Left renal cortex interstitium (tissue), 4 donors: ENCODE measurements around the gene ARRDC5. TPM values are rescaled to one million over a fixed set of nuclear protein-coding genes. Genes with fewer than 3 reads are reported as not detected.
"Not testable (repeated sequence)": the region's sequence is repeated elsewhere in the genome, so short reads cannot be mapped to it uniquely, and the experiment has no call there.

ENCODE experiments used
- DNase-seq, 4 donors: peaks; one replicate each; pipeline ENCODE4 v3.0.0-alpha.2; 2013; ENCODE audit warnings: low read depth in 4 of 4, low spot score in 2 of 4, missing footprints in 1 of 4
- polyA plus RNA-seq, 4 donors: library from polyadenylated mRNA; unstranded; fragments of 120-200 nt; gene quantifications; one replicate each; pipeline ENCODE4 v1.2.1, GENCODE V29; 2013; ENCODE audit not compliant: insufficient read length in 4 of 4

Gene ARRDC5
- polyA plus RNA-seq, 4 donors = 0.06 TPM; not detected in 3

DNA sequence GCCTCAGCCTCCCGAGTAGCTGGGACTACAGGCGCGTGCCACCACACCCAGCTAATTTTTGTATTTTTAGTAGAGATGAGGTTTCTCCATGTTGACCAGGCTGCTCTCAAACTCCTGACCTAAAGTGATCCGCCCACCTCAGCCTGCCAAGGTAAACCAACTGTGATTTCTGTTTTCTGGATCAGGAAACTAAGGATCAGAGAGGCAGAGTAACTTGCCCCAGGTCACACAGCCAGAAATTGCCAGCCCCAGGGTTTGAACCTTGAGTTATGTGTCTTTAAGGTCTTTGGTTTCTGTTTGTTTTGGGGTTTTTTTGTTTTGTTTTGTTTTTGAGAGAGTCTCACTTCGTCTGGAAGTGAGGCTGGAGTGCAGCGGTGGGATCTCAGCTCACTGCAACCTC is 31.0 kb downstream of the ARRDC5 start:
- DNase-seq = no peak

DNA sequence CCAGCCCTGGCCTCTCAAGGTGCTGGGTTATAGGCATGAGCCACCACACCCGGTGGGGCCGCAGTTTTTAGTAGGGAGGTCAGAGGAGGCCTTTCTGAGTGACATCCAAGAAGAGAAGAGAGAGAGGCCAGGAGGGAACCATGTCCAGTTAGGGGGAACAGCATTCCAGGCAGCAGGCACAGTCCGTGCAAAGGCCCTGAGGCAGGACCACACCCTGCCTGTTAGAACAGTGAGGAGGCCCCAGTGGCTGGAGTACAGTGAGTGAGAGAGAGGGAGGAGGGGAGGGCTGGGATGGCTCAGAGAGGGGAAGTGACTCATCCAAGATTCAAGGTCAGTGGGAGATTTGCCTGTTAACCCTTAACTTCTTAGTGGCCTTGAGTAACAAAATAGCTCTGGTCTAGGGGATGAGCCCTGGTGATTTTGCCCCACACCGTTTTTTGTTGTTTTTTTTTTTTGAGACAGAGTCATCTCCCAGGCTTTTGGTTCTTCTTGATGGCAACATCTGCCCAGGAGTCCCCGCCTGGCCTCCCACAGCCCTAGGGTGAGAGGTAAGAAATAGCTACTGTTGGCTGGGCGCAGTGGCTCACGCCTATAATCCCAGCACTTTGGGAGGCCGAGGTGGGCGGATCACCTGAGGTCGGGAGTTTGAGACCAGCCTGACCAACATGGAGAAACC is 32.5 kb downstream of the ARRDC5 start:
- DNase-seq = no peak

DNA sequence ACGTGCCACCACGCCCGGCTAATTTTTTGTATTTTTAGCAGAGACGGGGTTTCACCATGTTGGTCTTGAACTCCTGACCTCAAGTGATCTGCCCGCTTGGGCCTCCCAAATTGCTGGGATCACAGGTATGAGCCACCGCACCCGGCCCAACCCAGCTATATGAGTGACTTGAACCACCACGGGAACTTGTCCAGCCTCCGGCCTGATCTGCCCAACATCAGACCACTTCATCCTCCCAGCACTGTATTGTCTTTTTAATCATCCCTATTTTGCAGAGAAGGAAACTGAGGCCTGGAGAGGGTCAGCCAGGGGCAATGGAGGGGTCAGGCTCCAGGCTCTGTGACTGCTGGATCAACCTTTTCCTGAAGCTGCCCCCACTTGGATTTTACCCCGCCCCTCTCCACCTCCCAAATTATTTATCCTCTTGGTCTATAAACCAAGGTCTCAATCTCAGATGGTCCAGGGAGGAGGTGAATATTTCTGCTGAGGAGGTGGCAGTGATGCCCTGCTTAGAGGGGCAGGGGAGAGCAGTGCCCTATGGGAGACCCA is 34.3 kb downstream of the ARRDC5 start:
- no peak for DNase-seq

DNA sequence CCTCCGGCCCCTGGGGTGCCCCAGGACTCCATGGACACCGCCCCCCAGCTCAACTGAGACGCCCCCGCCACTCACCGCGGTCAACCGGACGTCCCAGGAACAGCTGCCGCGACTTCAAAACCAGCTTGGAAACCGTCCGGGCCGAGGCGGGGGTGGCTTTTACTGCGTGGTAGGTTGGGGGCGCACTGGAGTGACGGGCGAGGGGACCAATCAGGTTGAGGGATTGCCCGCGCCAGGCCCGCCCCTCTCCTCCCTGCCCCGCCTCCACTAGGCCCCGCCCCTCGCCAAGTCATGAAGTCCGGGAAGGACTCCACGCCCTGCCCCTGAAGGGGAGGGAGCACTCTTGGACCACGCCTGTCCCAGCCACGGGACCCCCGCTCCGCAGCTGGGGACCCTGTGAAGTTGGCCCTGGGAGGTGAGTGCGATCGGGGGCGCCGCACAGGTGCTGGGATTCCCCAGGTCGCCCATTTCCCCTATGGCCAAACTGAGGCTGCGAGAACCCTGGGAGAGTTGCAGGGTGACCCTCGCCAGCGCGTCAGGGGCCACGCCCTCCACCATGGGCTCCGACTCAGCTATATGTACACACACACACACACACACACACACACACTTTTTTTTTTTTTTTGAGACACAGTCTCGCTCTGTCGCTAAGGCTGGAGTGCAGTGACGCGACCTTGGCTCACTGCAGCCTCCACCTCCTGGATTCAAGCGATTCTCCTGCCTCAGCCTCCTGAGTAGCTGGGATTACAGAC is 35.0 kb downstream of the ARRDC5 start, which contains the start of gene PLIN3:
Gene PLIN3 (minus strand): TSS at position 134 of the 752 bp plus-strand sequence. CDS start 6,273 bp downstream, outside the sequence.
- DNase-seq = peak in 3 of 4 donors; percentile 83 to 88 (median 86)

DNA sequence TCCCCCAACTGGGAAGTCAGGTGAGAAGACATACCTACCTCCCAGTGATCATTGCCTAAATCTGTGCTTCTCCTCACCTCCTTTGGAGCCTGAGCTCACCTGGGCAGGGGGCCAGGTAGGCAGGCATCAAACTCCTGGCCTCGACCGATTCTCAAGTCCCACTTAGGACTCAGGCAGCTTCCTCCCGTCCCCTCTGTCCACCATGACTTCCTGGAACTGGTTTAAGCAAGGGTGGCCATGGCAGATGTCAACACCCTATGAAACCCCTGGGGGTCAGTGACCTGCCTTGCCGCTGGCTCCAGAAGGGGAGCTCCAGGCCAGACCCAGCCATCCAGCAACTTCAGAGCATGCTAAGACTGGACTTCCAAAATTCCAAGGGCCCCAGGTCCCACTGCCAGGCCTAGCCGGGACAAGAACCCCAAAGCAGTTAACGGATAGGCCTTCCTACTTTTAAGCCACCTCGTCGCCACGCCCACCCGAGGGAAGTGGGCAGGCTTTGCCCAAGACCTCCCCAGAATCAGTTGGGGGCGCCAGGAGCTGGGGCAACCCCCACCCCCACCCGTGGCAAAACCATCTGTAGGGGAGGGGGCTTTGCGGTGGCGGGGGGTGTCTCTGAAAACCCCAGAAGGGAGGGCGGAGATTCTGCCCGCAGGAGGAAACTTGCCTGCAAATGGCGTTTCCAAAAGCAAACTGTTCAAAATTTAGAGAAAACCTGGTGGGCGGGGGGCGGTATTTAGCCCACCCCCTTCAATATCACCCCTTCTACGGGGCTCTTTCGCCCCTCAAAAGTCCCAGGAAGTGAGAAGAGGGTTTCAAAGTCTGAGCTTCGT is 35.9 kb downstream of the ARRDC5 start:
- DNase-seq = no peak

DNA sequence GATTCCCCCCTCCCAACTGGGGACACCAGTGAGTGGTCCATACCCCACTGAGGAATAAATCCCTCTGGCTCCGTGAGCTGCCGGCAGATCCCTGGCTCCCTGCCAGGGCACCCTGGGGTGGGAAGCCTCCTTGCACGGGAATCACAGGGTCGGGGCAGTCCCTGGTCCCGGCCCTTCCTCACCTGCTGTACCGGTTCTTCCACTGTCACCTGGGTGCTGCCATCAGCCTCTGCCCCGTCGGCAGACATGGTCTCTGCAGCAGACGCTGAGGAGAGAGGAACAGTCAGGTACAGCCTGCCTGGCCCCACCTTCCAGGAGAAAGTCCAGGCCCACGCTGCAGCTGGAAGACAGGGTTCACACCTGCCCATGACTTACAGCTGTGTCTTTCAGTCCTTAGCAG is 41.5 kb downstream of the ARRDC5 start:
- no peak for DNase-seq

DNA sequence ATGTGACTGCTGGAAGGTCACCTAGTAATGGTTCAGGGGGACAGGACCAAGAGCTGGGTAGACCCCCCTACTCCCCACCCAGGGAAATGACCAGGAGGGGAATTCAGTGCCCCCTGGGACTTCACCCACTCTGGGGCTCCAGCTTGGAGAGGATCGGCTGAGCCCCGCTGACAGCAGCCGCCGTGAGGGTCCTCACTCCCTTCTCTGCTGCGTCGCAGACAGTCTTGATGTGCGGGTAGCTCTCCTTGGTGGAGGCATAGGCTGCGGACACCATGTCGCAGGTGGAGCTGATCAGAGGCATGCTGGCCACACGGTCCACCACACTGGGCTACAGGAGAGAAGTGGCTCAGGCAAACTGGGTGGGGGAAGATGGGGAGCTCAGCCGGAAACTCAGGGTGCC is 43.0 kb downstream of the ARRDC5 start:
- DNase-seq = no peak

DNA sequence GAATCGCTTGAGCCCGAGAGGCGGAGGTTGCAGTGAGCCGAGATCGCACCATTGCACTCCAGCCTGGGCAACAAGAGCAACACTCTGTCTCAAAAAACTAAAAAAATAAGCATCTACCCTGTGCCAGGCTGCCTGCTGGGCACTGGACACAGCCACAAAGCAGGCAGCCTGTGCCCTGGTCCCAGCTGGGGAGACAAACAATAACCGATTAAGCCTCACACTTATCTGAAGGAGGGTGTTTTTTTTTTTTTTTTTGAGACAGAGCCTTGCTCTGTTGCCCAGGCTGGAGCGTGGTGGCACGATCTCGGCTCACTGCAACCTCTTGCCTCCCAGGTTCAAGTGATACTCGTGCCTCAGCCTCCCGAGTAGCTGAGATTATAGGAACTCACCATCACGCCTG is 46.2 kb downstream of the ARRDC5 start:
- DNase-seq = not testable (repeated sequence)

DNA sequence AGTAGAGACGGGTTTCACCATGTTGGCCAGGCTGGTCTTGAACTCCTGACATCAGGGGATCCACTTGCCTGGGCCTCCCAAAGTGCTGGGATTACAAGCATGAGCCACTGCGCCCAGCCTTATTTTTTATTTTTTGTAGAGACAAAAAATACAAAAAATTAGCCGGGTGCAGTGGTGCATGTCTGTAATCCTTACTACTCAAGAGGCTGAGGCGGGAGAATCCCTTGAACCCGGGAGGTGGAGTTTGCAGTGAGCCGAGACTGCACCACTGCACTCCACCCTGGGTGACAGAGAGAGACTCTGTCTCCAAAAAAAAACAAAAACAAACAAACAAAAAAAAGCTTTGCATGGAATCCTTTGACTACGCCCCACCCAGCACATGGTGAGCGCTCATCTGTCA is 49.2 kb downstream of the ARRDC5 start:
- not testable (repeated sequence) for DNase-seq

DNA sequence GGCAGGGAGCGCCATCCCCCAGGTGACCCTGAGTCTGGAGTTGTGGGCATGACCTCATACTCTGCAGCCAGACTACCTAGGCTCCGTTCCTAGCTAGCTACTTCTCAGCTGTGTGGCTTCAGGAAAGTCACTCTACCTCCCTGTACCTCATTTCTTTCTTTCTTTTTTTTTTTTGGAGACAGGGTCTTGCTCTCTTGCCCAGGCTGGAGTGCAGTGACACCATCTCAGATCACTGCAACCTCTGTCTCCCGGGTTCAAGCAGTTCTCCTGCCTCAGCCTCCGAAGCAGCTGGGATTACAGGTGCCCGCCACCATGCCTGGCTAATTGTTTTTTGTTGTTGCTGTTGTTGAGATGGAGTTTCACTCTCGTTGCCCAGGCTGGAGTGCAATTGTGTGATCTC is 50.2 kb downstream of the ARRDC5 start:
- DNase-seq = no peak

DNA sequence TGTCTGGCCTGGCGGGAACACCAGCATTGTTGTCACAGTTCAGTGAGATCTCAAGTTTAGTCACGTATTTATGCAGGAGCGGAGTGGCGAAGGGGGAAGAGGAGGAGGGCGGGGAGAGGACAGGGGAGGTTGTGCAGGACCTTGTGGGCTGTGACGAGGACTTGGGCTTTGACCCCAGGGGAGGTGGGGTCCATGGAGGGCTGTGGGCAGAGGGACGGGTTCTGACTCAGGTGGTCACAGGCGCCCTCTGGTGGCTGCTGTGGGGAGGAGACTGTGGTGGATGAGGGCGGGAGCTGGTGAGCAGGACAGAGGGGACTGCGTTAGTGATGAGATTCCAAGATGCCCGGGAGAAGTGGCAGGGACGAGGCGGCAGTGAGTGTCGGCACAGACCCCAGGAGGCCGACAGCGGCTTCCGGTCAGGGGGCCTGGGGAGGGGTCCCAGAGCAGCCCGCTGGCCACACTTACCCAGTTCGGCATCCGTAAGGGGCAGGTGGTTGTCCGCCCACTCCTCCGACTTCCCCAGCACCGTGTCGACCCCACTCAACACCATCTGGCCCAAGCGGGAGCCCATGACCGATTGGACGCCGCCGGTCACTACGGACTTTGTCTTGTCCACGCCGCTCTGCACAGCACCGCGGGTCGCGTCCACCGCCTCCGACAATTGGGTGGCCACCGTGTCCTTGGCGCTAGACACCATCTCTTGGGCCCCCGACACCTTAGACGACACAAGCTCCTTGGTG is 51.0 kb downstream of the ARRDC5 start:
- DNase-seq = peak in 2 of 4 donors; percentile 48 to 73

DNA sequence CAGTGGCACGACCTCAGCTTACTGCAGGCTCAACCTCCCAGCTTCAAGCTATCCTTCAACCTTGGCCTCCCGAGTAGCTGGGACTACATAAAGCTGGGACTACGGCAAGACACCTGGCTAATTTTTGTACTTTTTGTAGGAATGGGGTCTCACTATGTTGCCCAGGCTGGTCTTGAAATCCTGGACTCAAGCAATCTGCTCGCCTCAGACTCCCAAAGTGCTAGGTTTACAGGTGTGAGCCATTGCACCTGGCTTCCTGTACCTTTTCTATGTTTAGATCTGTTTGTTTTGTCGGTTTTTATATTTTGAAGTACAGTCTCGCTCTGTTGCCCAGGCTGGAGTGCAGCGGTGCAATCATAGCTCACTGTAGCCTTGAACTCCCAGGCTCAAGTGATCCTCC is 53.7 kb downstream of the ARRDC5 start:
- no peak for DNase-seq

DNA sequence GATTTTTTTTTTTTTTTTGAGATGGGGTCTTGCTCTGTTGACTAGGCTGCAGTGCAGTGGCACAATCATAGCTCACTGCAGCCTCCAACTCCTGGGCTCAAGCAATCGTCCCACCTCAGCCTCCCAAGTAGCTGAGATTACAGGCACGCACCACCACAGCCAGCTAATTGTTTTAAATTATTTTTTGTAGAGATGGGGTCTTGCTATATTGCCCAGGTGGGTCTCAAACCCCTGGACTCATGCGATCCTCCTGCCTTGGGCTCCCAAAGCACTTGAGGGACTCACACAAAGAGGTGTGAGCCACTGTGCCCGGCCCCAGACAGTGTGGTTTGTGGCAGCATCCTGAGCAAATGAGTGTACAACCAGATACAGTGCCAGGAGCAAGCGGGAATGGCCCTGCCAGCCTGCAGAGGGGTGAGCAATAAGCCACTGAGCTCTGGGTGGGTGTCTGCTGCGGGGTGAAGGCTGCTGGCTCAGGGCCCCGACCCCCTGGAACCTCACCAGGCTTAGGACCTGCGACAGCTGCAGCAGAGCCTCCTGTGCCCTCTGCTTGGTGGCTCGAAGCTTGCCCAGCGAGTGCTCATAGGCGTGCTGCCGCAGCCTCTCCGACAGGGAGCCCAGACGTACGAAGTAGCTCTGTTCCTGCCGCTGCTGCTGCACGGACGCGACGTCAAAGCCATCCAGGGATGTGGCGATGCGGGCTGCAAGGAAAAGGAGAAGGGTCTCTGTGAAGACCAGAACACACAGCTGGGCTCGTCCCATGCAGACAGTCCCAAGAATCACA is 55.3 kb downstream of the ARRDC5 start:
- DNase-seq = no peak

DNA sequence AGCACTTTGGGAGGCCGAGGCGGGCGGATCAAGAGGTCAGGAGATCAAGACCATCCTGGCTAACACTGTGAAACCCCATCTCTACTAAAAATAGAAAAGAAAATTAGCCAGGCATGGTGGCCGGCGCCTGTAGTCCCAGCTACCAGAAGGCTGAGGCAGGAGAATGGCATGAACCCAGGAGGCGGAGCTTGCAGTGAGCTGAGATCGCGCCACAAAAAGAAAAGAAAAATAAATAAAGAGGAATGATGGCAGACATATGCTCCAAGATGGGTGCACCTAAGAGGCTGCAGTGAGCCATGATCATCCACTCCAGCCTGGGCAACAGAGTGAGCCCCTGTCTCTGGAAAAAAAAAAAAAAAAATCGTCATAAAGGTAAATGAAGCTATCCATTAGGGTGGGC is 56.7 kb downstream of the ARRDC5 start:
- DNase-seq = not testable (repeated sequence)

DNA sequence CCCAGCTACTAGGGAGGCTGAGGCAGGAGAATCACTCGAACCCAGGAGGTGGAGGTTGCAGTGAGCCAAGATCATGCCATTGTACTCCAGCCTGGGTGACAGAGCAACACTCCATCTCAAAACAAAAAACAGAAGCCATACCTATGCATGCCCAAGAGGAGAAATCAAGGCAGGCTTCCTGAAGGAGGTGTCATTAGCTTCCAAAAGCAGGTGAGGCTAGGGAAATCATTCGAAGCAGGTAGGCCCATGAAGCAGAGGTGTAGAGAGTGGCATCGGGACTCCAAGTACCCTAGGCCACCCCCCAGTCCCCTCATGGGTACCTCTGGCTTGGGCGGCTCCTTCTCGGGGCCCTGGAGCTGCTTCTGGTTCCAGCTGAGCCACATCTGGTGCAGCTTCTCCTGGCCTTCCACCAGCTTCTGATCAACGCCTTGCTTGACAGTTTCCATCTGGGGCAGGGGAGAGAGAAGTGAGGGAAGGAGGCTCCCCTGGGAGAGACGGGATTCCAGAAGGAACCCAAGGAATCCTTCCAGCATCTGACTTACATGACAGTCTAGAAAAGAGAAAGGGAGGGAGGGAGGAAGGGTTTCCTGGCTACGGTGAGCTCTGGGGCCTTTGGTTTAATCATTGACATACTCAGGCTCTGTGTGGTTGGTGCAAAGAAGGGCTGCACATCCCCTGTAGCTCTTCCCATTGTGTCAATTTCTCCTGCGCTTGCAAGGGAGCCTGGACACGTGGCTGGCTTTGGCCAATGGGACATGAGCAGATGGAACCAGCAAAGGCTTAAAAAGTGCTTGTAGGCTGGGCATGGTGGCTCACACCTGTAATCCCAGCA is 58.1 kb downstream of the ARRDC5 start:
- DNase-seq = no peak

DNA sequence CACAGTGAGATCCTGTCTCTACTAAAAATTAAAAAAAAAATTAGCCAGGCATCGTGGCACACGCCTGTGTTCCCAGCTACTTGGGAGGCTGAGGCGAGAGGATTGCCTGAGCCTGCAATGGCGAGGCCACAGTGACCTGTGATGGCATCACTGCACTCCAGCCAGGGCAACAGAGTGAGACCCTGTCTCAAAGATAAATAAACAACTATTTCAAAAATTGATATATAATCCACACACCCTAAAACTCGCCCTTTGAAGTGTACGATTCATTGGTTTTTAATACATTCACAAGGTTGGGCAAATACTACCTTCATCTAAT is 59.1 kb downstream of the ARRDC5 start:
- DNase-seq = no peak
